HG03342 (cell line): ENCODE measurements around the gene FRZB.

ENCODE experiments used
- ATAC-seq: cut with Tn5 transposase; IDR thresholded peaks from one replicate; pipeline ENCODE4 v1.9.1; 2021; ENCODE audit warnings: mild to moderate bottlenecking, moderate library complexity; ENCODE audit not compliant: unreplicated experiment

FRZB gene

DNA sequence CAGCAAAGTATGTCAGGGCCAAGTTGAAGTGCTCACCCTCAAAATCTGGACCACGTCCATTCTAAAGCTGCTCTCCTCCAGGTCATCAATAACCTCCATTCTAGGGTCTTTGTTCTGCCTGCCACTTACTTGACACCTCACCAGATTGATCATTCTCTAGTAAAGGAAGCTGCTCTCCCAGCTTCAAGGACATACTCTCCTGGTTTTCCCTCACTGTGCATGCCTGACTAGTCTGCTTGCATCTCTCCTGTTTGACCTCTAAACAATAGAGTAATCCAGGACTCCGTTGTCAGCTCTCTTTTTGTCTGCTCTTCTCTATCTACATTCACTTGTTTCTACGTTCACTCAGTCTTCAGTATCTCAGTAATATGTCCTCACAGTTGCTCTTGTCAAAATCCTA, 59.1 kb downstream of the FRZB start:
- no peak for ATAC-seq

DNA sequence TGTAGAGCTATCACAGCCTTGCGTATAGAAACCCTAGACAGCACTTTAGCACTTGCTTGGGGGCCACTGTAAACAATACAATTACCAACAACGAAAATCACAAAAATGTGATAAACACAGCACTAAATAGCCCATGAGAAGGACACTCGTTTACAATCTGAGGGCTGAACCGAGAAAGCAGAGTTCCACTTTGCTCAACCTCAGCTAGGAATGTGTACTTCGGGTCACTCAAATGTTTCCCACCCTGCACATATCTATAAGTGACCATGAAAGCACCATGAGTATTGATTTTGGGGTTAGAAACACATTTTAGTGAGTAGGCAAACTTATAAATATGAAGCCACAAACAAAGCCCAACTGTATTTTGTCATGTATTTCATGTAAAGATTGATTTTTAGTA, 62.3 kb downstream of the FRZB start:
- no peak for ATAC-seq

DNA sequence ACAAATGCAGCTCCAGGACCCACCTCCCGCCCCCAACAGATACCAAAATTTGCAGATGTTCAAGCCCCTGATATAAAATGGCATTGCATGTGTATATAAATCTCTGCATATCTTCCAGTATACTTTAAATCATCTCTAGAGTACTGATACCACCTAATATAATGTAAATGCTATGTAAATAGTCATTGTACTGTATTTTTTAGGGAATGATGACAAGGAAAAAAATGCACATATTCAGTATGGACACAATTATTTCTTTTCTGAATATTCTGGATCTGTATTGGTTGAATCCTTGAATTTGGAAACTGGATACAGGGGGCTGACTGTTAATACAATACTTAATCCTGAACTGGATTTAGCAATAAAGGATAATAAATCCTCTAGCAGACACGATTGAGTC, 67.7 kb downstream of the FRZB start:
- ATAC-seq, result no peak

DNA sequence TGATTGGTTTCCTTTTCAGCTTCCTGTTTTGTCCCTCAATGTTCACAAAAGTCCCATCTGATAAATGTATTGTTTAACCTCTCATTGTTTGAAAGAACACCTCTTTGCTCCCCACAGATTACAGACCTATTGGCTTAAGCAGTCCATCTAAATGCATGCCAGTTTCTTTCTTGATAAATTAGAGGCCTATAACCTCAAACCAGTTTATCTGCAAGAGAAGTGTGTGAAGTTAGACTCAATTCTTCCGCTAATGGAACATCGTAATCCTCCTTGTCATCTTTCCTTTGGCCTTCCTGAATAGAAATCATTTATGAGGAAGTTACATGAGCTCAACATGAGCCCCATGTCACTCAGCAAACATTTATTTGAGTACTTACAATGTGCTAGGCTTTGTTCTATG, 74.0 kb downstream of the FRZB start:
- ATAC-seq, result no peak

DNA sequence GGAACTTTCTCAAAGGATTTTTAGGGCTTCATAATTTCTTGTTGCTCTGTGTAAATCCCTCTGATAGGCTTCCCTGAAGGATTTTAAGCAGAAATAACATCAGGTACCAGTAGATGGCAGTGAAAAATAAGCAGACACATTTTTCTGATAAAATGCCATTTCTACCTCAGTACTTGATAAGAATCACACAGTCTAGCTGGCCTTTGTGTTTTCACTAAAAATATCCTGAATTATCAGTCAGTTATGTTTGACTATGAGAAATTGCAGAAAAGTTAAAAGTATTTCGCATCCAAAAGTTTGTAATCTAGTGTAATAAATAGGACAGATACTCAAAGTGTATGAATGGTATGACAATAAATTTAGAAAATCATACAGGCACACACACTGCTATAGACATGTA, 81.7 kb downstream of the FRZB start:
- peak; percentile 79 for ATAC-seq

DNA sequence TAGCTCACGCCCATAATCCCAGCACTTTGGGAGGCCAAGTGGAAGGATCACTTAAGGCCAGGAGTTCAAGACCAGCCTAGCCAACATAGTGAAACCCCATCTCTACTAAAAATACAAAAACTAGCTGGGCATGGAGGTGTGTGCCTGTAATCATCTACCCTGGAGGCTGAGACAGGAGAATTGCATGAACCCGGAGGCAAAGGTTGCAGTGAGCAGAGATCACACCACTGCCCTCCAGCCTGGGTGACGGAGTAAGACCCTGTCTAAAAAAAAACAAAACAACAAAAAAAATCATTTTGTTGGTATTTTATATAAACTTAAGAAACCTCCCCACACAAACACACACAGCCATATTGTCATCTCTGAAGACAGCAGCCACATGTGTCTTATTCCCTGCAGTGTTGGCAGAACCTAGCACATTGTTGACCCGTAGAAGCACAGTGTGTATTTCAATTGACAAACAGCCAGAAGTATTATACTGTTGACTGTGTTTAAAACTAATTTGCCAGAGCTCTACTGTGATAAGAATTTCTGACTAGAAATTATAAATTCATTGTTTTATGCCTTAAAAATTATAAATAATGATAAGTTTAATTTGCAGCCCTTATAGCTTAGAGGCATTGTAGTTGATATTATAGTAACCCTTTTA, 82.3 kb downstream of the FRZB start:
- no peak for ATAC-seq
